B cell (primary cell): ENCODE measurements around the gene CAPN14.

ENCODE experiments used
- CTCF ChIP-seq: fragments of 200-600 bp; IDR thresholded peaks from one replicate; pipeline ENCODE4 v1.8.0; 2022; ENCODE audit warnings: antibody characterized with exemption, mild to moderate bottlenecking
- EZH2 ChIP-seq: IDR thresholded peaks from 2 replicates; pipeline ENCODE4 v1.6.1; 2012; ENCODE audit warnings: borderline replicate concordance, low read depth, mild to moderate bottlenecking, moderate library complexity, low read length; ENCODE audit not compliant: insufficient read depth, poor library complexity, severe bottlenecking

GRCh38 chr2:31137211-31138036, 79.9 kb downstream of the CAPN14 start:
- TF ChIP-seq CTCF (no peak), EZH2 (no peak)
